HepG2 (cell line): ENCODE results near the gene SSNA1. TPM values are rescaled to one million over a fixed set of nuclear protein-coding genes. Genes with fewer than 3 reads are reported as not detected.

Experiments
- ATF5 ChIP-seq: sonication (generic); formaldehyde crosslinking; IDR thresholded peaks from 2 replicates; pipeline ENCODE4 v1.4.0; 2020; ENCODE audit warnings: mild to moderate bottlenecking, low read depth, missing genetic modification reagents
- CHCHD3 ChIP-seq: sonication (generic); formaldehyde crosslinking; IDR thresholded peaks from 2 replicates; pipeline ENCODE4 v1.8.0; 2022; ENCODE audit warnings: mild to moderate bottlenecking, missing genetic modification reagents, moderate library complexity
- CSRNP2 ChIP-seq: sonication (generic); formaldehyde crosslinking; conservative IDR thresholded peaks from 2 replicates; pipeline ENCODE4 v1.8.0; 2022; ENCODE audit warnings: low read depth, missing genetic modification reagents
- GABPB1 ChIP-seq: IDR thresholded peaks from 2 replicates; pipeline ENCODE4 v1.6.1; 2016; ENCODE audit warnings: mild to moderate bottlenecking, missing genetic modification reagents, moderate library complexity, missing compliant biosample characterization
- HMGA1 ChIP-seq: sonication (generic); formaldehyde crosslinking; conservative IDR thresholded peaks from 2 replicates; pipeline ENCODE4 v1.4.0; 2020; ENCODE audit warnings: missing genetic modification reagents
- KLF12 ChIP-seq: sonication (generic); formaldehyde crosslinking; IDR thresholded peaks from 2 replicates; pipeline ENCODE4 v1.4.0; 2020; ENCODE audit warnings: missing genetic modification reagents, borderline replicate concordance
- NFYC ChIP-seq: IDR thresholded peaks from 2 replicates; pipeline ENCODE4 v1.6.1; 2016; ENCODE audit warnings: missing genetic modification reagents, missing compliant biosample characterization
- PAWR ChIP-seq: sonication (generic); formaldehyde crosslinking; IDR thresholded peaks from 2 replicates; pipeline ENCODE4 v1.4.0; 2020; ENCODE audit warnings: missing genetic modification reagents, mild to moderate bottlenecking, borderline replicate concordance
- PRDM15 ChIP-seq: sonication (generic); formaldehyde crosslinking; IDR thresholded peaks from 2 replicates; pipeline ENCODE4 v1.4.0; 2020; ENCODE audit warnings: missing genetic modification reagents
- PTBP1 ChIP-seq: fragments of 200-400 bp; formaldehyde crosslinking; IDR thresholded peaks from 2 replicates; pipeline ENCODE4 v1.6.1; 2018; ENCODE audit warnings: low read length, low read depth; ENCODE audit not compliant: poor library complexity, severe bottlenecking
- SP4 ChIP-seq: sonication (generic); formaldehyde crosslinking; IDR thresholded peaks from 2 replicates; pipeline ENCODE4 v1.8.1; 2023; ENCODE audit warnings: mild to moderate bottlenecking, missing genetic modification reagents
- SSRP1 ChIP-seq: IDR thresholded peaks from 2 replicates; pipeline ENCODE4 v1.6.1; 2016; ENCODE audit warnings: control low read depth
- SUZ12 ChIP-seq: fragments of 150-350 bp; IDR thresholded peaks from 2 replicates; pipeline ENCODE4 v1.6.1; 2014; ENCODE audit warnings: low read depth, low read length
- ZFP1 ChIP-seq: IDR thresholded peaks from 2 replicates; pipeline ENCODE4 v1.6.1; 2016
- ZKSCAN8 ChIP-seq: IDR thresholded peaks from 2 replicates; pipeline ENCODE4 v1.6.1; 2016; ENCODE audit warnings: borderline replicate concordance, missing genetic modification reagents, missing compliant biosample characterization
- ZNF30 ChIP-seq: sonication (generic); formaldehyde crosslinking; IDR thresholded peaks from 2 replicates; pipeline ENCODE4 v1.5.0; 2020; ENCODE audit warnings: mild to moderate bottlenecking, missing genetic modification reagents
- ZNF446 ChIP-seq: sonication (generic); formaldehyde crosslinking; IDR thresholded peaks from 2 replicates; pipeline ENCODE4 v1.5.0; 2020; ENCODE audit warnings: mild to moderate bottlenecking, missing genetic modification reagents
- ZNF569 ChIP-seq: sonication (generic); formaldehyde crosslinking; IDR thresholded peaks from 2 replicates; pipeline ENCODE4 v1.5.0; 2020; ENCODE audit warnings: mild to moderate bottlenecking, missing genetic modification reagents, moderate library complexity, borderline replicate concordance
- ZNF615 ChIP-seq: sonication (generic); formaldehyde crosslinking; IDR thresholded peaks from 2 replicates; pipeline ENCODE4 v1.5.0; 2020; ENCODE audit warnings: mild to moderate bottlenecking, missing genetic modification reagents, borderline replicate concordance
- ZSCAN31 ChIP-seq: sonication (generic); formaldehyde crosslinking; IDR thresholded peaks from 2 replicates; pipeline ENCODE4 v1.5.0; 2020; ENCODE audit warnings: low read depth, mild to moderate bottlenecking, missing genetic modification reagents
- polyA plus RNA-seq, 8 experiments: library from polyadenylated mRNA; depleted of rRNA in 3 of 8; stranded (reverse) in 7 of 8; unstranded in 1 of 8; fragments of >200 nt; fragmentation: Illumina TruSeq in 4 of 8; extraction: Trizol in 4 of 8; gene quantifications; 2 replicates each; pipeline versions ENCODE4 v1.2.1 to v1.2.3, GENCODE V29; 2011 to 2016; ENCODE audit warnings: low read depth in 4 of 8, missing spikeins in 1 of 8, mixed read lengths in 1 of 8; ENCODE audit not compliant: insufficient read depth in 1 of 8
- total RNA-seq, 5 experiments: library from RNA; depleted of rRNA; stranded (reverse); fragments of >200 nt; fragmentation: Illumina TruSeq; extraction: Trizol; gene quantifications; 2 replicates each; pipeline ENCODE4 v1.2.3, GENCODE V29; 2016; ENCODE audit warnings: low read depth in 1 of 5
- TF ChIP-seq, protein P1 (sequence below): sonication (generic); formaldehyde crosslinking; IDR thresholded peaks from 2 replicates; pipeline ENCODE4 v1.4.0; 2020; ENCODE audit warnings: mild to moderate bottlenecking, missing genetic modification reagents, borderline replicate concordance
- TF ChIP-seq, protein P2 (sequence below): sonication (generic); formaldehyde crosslinking; IDR thresholded peaks from 2 replicates; pipeline ENCODE4 v1.8.1; 2023; ENCODE audit warnings: mild to moderate bottlenecking, missing genetic modification reagents, borderline replicate concordance

SSNA1 gene
- total and polyA plus RNA-seq, 2 of the 13 experiments (the other 11 are each of a cell fraction or from before 2014, with no cell fraction given), result 35.9 to 49.4 TPM

- TF ChIP-seq GABPB1 (CRISPR knock-in tag) (peak; percentile 95), NFYC (peak; percentile 66), KLF12 (CRISPR knock-in tag) (peak; percentile 90), PAWR (no peak), ZKSCAN8 (CRISPR knock-in tag) (no peak; the same call in 1 of the 2 replicates), SUZ12 (no peak), SSRP1 (CRISPR knock-in tag) (no peak), PTBP1 (no peak), ZNF30 (CRISPR knock-in tag) (no peak), SP4 (CRISPR knock-in tag) (peak; percentile 90), ZSCAN31 (CRISPR knock-in tag) (peak; percentile 64), ZFP1 (no peak), ZNF446 (no peak), ZNF615 (CRISPR knock-in tag) (no peak), CHCHD3 (CRISPR knock-in tag) (no peak), ATF5 (CRISPR knock-in tag) (no peak), HMGA1 (CRISPR knock-in tag) (no peak), ZNF569 (CRISPR knock-in tag) (no peak), CSRNP2 (CRISPR knock-in tag) (no peak), PRDM15 (CRISPR knock-in tag) (peak; percentile 71)
- TF ChIP-seq, protein P1, sequence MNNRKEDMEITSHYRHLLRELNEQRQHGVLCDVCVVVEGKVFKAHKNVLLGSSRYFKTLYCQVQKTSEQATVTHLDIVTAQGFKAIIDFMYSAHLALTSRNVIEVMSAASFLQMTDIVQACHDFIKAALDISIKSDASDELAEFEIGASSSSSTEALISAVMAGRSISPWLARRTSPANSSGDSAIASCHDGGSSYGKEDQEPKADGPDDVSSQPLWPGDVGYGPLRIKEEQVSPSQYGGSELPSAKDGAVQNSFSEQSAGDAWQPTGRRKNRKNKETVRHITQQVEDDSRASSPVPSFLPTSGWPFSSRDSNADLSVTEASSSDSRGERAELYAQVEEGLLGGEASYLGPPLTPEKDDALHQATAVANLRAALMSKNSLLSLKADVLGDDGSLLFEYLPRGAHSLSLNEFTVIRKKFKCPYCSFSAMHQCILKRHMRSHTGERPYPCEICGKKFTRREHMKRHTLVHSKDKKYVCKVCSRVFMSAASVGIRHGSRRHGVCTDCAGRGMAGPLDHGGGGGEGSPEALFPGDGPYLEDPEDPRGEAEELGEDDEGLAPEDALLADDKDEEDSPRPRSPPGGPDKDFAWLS (CRISPR knock-in tag), result no peak
- TF ChIP-seq, protein P2, sequence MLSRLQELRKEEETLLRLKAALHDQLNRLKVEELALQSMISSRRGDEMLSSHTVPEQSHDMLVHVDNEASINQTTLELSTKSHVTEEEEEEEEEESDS (CRISPR knock-in tag), result no peak
Observed at GRCh38 chr9:137188490-137189296, at the start of gene SSNA1, which contains the start of gene ANAPC2 (continued).
